Keratinocyte (primary cell): ENCODE data around the gene CCR5AS.

ENCODE experiments used
- CTCF ChIP-seq, 3 experiments: IDR thresholded peaks in 1 of 3; conservative IDR thresholded peaks in 1 of 3; optimal IDR thresholded peaks in 1 of 3; 2 replicates in 2 of 3; 3 replicates in 1 of 3; pipeline versions ENCODE3 to v1.5.1; 2011; ENCODE audit warnings: low read length in 3 of 3, mild to moderate bottlenecking in 3 of 3, moderate library complexity in 2 of 3, control low read depth in 1 of 3, inconsistent platforms in 1 of 3; ENCODE audit not compliant: insufficient read depth in 2 of 3; ENCODE audit errors: extremely low read depth in 1 of 3
- EZH2 ChIP-seq: IDR thresholded peaks from one replicate; pipeline ENCODE4 v1.6.1; 2012; ENCODE audit warnings: inconsistent platforms, mild to moderate bottlenecking, low read length, moderate library complexity

GRCh38 chr3:46383211-46383950 is 23.5 kb downstream of the CCR5AS start:
- TF ChIP-seq CTCF (optimal IDR thresholded peaks at IDR 0.05 in 1 of 3, IDR thresholded peaks at IDR 0.05 in 1 of 3, conservative IDR thresholded peaks at IDR 0.05 in 1 of 3; ENCODE audit: extremely low read depth in 1 of 3, insufficient read depth in 2 of 3, low read length in 3 of 3) (no peak), EZH2 (no peak)
